Stimulated activated CD4-positive, alpha-beta T cell treated with anti-CD3 and anti-CD28 coated beads, TNF-alpha, amount 100 ng/mL, for 24 hours (primary cell): ENCODE measurements around the gene SOWAHB.
"Not testable (repeated sequence)": the region's sequence is repeated elsewhere in the genome, so short reads cannot be mapped to it uniquely, and the experiment has no call there.

Source experiments
- DNase-seq, 3 experiments: peaks; one replicate each; pipeline ENCODE4 v3.0.0-alpha.2; 2020; ENCODE audit warnings: low read depth in 3 of 3

The SOWAHB gene

GRCh38 chr4:76896048-76896447 lies 1.9 kb downstream of the SOWAHB start:
- no peak for DNase-seq

- no peak for DNase-seq
Measured at GRCh38 chr4:76895619-76896018, 2.3 kb downstream of the SOWAHB start.

GRCh38 chr4:76894537-76895255 lies 3.2 kb downstream of the SOWAHB start:
- DNase-seq = no peak

GRCh38 chr4:76892601-76893000 lies 5.3 kb downstream of the SOWAHB start:
- no peak for DNase-seq

- DNase-seq = no peak
Measured at GRCh38 chr4:76892001-76892400, 5.9 kb downstream of the SOWAHB start.

- DNase-seq = no peak
Measured at GRCh38 chr4:76886848-76887441, 11.0 kb downstream of the SOWAHB start.

GRCh38 chr4:76886214-76886613 lies 11.7 kb downstream of the SOWAHB start:
- no peak for DNase-seq

- no peak for DNase-seq
Measured at GRCh38 chr4:76883147-76883546, 14.8 kb downstream of the SOWAHB start.

GRCh38 chr4:76882630-76883029 lies 15.3 kb downstream of the SOWAHB start:
- DNase-seq = no peak

GRCh38 chr4:76881375-76881774 lies 16.6 kb downstream of the SOWAHB start:
- no peak for DNase-seq

GRCh38 chr4:76879731-76880364 lies 18.1 kb downstream of the SOWAHB start:
- no peak for DNase-seq

GRCh38 chr4:76878641-76879165 lies 19.2 kb downstream of the SOWAHB start:
- DNase-seq = not testable (repeated sequence)

- DNase-seq = no peak
Measured at GRCh38 chr4:76874176-76874575, 23.8 kb downstream of the SOWAHB start.

- DNase-seq = no peak
Measured at GRCh38 chr4:76873495-76873894, 24.4 kb downstream of the SOWAHB start.

GRCh38 chr4:76872556-76872955 lies 25.4 kb downstream of the SOWAHB start:
- no peak for DNase-seq

GRCh38 chr4:76868780-76869179 lies 29.2 kb downstream of the SOWAHB start:
- not testable (repeated sequence) for DNase-seq

GRCh38 chr4:76867880-76868655 lies 29.9 kb downstream of the SOWAHB start:
- DNase-seq = no peak

GRCh38 chr4:76867377-76867776 lies 30.6 kb downstream of the SOWAHB start:
- DNase-seq = no peak

GRCh38 chr4:76866641-76867040 lies 31.3 kb downstream of the SOWAHB start:
- no peak for DNase-seq

- no peak for DNase-seq
Measured at GRCh38 chr4:76858319-76858718, 39.6 kb downstream of the SOWAHB start.

GRCh38 chr4:76857074-76857409 lies 40.9 kb downstream of the SOWAHB start:
- no peak for DNase-seq
